Measurements from ENCODE around the gene GAS2. TPM values are rescaled to one million over a fixed set of nuclear protein-coding genes. Genes with fewer than 3 reads are reported as not detected.

GAS2 gene
- total RNA-seq, 1 donor from 2014 or later = 3.2 TPM

DNA sequence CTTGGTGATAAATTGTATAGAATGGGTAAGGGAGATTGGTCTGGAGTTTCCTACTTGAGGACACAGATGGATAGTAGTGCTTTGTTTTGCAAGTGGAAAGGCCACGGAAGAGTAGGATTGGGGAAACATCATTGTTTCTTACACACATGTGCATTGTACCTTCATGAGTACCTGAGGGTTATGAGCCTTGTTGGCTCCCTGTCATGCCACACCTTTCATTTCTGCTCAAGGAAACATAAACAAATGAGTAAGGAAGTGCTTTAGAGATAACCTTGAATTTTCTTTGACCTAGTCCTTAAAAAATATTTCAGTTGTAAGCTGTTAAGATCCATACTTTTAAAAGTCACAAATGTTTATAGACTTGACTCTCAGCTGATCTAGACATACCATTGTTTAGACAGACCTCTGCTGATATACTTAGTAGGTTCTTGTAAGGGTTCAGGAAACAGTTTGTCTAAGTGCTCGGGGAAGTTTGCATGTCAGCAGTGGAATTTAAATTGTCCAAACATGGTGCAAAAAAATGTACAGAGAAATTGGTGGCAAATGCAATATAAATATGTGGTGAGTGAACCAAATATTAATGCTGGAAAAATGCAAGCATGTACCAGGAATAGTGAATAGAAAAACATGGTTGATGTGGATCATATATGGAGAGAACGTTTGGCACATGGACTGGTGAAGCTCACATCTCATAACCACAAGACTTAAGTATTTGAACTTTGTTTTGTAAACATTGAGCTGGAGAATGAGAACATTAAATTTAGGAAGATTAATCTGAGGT lies 40.9 kb downstream of the GAS2 start:
- TF ChIP-seq POLR2A (IDR thresholded peaks at IDR 0.05) (no peak), POLR2AphosphoS5 (IDR thresholded peaks at IDR 0.05; ENCODE audit: insufficient read depth in 1 of 2, low read depth in 1 of 2) (no peak)
- TF ChIP-seq, protein P1, sequence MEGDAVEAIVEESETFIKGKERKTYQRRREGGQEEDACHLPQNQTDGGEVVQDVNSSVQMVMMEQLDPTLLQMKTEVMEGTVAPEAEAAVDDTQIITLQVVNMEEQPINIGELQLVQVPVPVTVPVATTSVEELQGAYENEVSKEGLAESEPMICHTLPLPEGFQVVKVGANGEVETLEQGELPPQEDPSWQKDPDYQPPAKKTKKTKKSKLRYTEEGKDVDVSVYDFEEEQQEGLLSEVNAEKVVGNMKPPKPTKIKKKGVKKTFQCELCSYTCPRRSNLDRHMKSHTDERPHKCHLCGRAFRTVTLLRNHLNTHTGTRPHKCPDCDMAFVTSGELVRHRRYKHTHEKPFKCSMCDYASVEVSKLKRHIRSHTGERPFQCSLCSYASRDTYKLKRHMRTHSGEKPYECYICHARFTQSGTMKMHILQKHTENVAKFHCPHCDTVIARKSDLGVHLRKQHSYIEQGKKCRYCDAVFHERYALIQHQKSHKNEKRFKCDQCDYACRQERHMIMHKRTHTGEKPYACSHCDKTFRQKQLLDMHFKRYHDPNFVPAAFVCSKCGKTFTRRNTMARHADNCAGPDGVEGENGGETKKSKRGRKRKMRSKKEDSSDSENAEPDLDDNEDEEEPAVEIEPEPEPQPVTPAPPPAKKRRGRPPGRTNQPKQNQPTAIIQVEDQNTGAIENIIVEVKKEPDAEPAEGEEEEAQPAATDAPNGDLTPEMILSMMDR (IDR thresholded peaks at IDR 0.05) = no peak
- no peak for DNase-seq (ENCODE audit: extremely low spot score in 2 of 2)
- H3K27ac ChIP-seq = no peak overlapping the region
- H3K4me1 ChIP-seq = no peaks in the 10 kb centered on the region
- H3K36me3 ChIP-seq = no peaks in the 10 kb centered on the region
- H3K27me3 ChIP-seq = no peaks in the 10 kb centered on the region
- intact Hi-C loops (cut with DNase I) = no loop called here
- no peaks in the 10 kb centered on the region for H3K9me3 ChIP-seq
- no peak overlapping the region for H3K4me3 ChIP-seq

DNA sequence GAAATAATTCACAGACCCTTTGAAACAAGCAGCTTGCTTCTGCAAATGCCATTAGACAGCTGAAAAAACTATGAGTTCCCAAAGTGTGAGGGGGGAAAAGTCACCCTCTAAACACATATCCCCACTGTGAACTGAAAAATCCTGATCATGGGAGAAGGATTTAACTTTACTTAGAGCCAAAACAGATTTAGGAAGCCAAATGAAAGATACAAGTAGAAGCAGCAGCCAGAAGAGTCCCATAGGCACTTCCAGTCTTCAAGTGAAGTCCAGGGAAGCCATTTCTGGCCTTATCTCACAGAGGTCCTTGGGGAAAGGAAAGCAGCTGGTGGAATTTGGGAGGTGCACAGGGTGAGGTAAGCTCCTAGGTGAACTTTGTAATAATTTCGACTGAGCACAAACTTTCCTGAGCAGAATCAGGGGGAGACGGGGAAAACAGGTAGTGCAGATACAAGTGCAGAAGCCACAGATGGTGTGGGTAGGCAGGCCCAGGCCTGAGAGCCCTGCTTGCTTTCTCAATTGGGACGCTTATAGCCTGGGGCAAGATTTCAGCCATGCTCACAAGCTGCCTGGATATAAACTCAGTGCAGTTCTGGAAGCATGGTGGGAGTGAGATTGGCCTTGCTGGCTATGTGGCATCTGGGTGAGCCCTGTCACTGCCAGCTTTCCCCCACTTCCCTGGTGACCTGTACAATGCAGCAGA lies 44.8 kb downstream of the GAS2 start:
- Histone ChIP-seq H3K27ac (no peak overlapping the region), H3K36me3 (no peaks in the 10 kb centered on the region), H3K4me3 (no peak overlapping the region), H3K27me3 (no peaks in the 10 kb centered on the region), H3K9me3 (no peaks in the 10 kb centered on the region), H3K4me1 (no peaks in the 10 kb centered on the region)
- TF ChIP-seq POLR2AphosphoS5 (IDR thresholded peaks at IDR 0.05; ENCODE audit: insufficient read depth in 1 of 2, low read depth in 1 of 2) = no peak
- TF ChIP-seq POLR2A (IDR thresholded peaks at IDR 0.05) = no peak
- TF ChIP-seq, protein P1 (IDR thresholded peaks at IDR 0.05) = no peak
- DNase-seq (ENCODE audit: extremely low spot score in 2 of 2) = no peak
- intact Hi-C loops (cut with DNase I) = no loop called here

DNA sequence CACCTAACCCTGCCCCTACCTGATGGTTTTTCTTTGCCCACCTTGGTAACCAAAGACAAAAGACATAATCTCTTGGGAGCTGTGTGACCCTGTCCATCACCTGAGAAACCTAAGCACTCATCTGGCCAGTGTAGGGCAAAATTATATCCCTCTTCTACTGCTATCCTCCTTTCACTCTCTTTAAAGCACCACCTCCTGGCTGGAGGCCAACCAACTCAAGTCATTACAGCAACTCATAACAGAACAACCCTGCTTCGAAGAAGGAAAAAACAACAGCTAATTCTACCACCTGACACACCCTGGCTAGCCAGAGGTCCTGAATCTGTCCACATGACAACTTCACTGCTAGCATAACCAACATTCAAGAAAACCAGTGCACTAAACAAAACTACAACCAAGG lies 45.5 kb downstream of the GAS2 start:
- H3K27ac ChIP-seq = no peak overlapping the region
- H3K36me3 ChIP-seq = no peaks in the 10 kb centered on the region
- intact Hi-C loops (cut with DNase I) = no loop called here

DNA sequence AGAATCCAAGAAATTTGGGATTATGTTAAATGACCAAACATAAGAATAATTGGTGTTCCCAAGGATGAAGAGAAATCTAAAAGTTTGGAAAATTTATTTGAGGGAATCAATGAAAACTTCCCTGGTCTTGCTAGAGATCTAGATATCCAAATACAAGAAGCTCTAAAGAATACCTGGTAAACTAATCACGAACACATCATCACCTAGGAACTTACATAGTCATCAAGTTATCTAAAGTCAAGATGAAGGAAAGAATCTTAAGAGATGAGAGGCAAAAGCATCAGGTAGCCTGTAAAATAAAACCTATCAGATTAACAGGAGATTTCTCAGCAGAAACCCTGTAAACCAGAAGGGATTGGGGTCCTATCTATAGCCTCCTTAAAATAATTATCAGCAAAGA lies 46.9 kb downstream of the GAS2 start:
- no peak overlapping the region for H3K4me3 ChIP-seq
- H3K36me3 ChIP-seq = no peaks in the 10 kb centered on the region
- intact Hi-C loops (cut with DNase I) = no loop called here
- DNase-seq (ENCODE audit: extremely low spot score in 2 of 2) = no peak
- no peak overlapping the region for H3K27ac ChIP-seq
- no peaks in the 10 kb centered on the region for H3K27me3 ChIP-seq
- H3K4me1 ChIP-seq = no peaks in the 10 kb centered on the region
- no peak for TF ChIP-seq POLR2A (IDR thresholded peaks at IDR 0.05)
- TF ChIP-seq, protein P1 (IDR thresholded peaks at IDR 0.05) = no peak
- TF ChIP-seq POLR2AphosphoS5 (IDR thresholded peaks at IDR 0.05; ENCODE audit: insufficient read depth in 1 of 2, low read depth in 1 of 2) = no peak
- H3K9me3 ChIP-seq = no peaks in the 10 kb centered on the region

More for the DNA sequence above, 45.5 kb downstream of the GAS2 start:
- no peaks in the 10 kb centered on the region for H3K27me3 ChIP-seq
- H3K9me3 ChIP-seq = no peaks in the 10 kb centered on the region
- DNase-seq (ENCODE audit: extremely low spot score in 2 of 2) = no peak
- H3K4me1 ChIP-seq = no peaks in the 10 kb centered on the region
- TF ChIP-seq POLR2AphosphoS5 (IDR thresholded peaks at IDR 0.05; ENCODE audit: insufficient read depth in 1 of 2, low read depth in 1 of 2) = no peak
- TF ChIP-seq, protein P1 (IDR thresholded peaks at IDR 0.05) = no peak
- no peak for TF ChIP-seq POLR2A (IDR thresholded peaks at IDR 0.05)
- H3K4me3 ChIP-seq = no peak overlapping the region

DNA sequence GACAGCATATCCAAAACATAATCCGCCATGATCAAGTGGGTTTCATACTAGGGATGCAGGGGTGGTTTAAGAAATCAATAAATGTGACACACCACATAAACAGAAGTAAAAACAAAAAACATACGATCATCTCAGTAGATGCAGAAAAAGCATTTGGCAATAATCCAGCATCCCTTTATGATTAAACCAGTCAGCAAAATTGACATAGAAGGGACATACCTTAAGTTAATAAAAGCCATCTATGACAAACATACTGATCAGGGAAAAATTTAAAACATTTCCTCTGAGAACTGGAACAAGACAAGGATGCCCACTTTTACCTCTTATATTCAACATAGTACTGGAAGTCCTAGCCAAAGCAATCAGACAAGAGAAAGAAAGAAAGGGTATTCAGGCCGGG lies 49.6 kb downstream of the GAS2 start:
- no peak overlapping the region for H3K27ac ChIP-seq

More for the DNA sequence above, 49.6 kb downstream of the GAS2 start:
- no peaks in the 10 kb centered on the region for H3K27me3 ChIP-seq
- H3K9me3 ChIP-seq = no peaks in the 10 kb centered on the region
- H3K4me1 ChIP-seq = no peaks in the 10 kb centered on the region
- TF ChIP-seq, protein P1 (IDR thresholded peaks at IDR 0.05) = no peak
- no peak for TF ChIP-seq POLR2A (IDR thresholded peaks at IDR 0.05)
- TF ChIP-seq POLR2AphosphoS5 (IDR thresholded peaks at IDR 0.05; ENCODE audit: insufficient read depth in 1 of 2, low read depth in 1 of 2) = no peak
- no peaks in the 10 kb centered on the region for H3K36me3 ChIP-seq
- intact Hi-C loops (cut with DNase I) = no loop called here
- no peak overlapping the region for H3K4me3 ChIP-seq
- DNase-seq (ENCODE audit: extremely low spot score in 2 of 2) = no peak
